HG02840 (cell line): ENCODE data around the gene RGS1.

ENCODE experiments used
- ATAC-seq: cut with Tn5 transposase; IDR thresholded peaks from one replicate; pipeline ENCODE4 v1.9.1; 2021; ENCODE audit warnings: mild to moderate bottlenecking, moderate library complexity, moderate number of reproducible peaks; ENCODE audit not compliant: unreplicated experiment, low FRiP score

The RGS1 gene

DNA sequence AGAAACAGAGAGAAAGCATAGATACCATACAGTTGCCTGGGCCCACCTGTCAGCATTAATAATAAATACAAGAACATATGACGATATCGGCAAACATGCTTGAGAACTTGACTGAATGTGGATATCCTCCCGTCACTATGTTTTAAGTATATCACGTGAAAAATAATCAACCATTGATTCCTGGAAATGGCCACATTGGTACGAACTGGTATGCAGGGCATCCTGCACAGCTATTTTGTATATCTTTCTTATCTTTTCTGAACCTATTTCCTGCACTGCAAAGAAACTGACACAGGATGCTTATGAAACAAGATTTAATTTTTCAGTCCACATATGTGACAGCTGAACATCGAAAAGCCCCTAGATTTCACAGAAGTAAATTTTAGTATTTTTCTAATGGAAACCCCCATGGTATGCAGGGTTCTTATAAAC, 22.8 kb upstream of the RGS1 start:
- no peak for ATAC-seq

GRCh38 chr1:192553741-192554140, 21.8 kb upstream of the RGS1 start:
- no peak for ATAC-seq

- no peak for ATAC-seq
These were observed 20.7 kb upstream of the RGS1 start for GRCh38 chr1:192554904-192555303.

DNA sequence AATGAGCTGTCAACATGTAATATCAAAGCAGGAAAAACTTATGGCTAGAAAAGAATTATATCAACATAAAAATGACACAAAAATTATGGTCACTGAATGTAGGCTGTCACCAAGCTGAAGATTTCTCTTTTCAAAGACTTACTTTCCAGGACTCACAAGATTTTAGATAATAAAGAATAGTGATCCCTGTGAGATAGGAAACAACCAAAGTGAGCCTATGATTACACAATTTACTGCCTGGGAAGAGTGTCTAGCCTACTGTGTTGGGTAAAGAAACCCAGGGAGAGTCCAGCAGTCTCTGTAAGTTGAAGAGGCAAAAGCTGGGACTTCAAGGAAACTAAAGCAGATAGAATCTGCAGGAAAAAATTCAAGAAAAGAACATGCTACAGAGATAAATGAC, 20.2 kb upstream of the RGS1 start:
- no peak for ATAC-seq

GRCh38 chr1:192557841-192558595, 17.6 kb upstream of the RGS1 start:
- ATAC-seq, result no peak

DNA sequence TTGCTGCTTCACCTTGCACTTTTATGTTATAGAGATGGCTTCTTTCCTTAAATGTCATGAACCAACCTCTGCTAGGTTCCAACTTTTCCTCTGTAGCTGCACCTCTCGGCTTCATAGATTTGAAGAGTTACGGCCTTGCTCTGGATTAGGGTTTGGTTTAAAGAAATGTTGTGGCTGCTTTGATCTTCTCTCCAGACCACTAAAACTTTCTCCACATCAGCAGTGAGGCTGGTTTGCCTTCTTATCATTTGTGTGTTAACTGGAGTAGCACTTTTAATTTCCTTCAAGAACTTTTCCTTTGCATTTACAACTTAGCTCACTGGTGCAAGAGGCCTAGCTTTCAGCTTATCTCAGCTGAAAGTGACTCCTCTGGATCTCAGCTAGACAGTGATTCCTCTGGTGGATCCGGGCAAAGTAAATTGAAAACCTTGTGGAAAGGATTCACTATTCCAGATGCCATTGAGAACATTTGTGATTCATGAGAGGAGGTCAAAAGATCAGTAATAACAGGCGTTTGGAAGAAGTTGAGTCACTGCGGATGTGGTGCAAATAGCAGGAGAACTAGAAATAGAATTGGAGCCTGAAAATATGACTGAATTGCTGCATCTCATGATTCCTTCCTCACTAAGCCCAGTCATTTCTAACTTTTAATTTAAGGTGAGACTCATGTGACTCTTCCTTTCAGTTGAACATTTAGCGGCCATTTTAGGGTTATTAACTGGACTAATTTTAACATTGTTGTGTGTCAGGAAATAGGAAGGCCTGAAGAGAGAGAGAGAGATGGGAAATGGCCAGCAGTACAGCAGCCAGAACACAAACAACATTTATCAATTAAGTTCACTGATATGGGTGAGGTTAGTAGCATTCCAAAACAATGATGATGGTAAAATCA, 16.2 kb upstream of the RGS1 start:
- peak; percentile 58 for ATAC-seq

- no peak for ATAC-seq
These were observed 14.3 kb upstream of the RGS1 start for GRCh38 chr1:192561301-192561700.

DNA sequence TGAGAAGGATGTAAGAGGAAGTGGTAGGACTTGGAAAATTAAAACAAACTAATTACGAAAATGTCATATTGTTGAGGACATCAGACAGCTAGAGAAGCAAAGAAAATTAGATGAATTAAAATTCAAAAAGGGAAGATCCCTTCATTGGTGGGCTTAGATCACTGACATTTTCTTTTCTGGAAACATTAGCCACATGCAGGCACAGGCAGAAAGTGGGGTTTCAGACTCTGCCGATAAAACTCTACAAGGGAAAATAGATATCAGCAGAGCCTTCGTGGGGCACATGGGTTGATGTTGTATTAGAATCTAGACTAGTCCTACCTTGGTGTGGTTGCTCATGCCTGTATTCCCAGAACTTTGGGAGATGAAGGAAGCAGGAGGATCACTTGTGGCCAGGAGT, 12.4 kb upstream of the RGS1 start:
- no peak for ATAC-seq

GRCh38 chr1:192564099-192564498, 11.5 kb upstream of the RGS1 start:
- ATAC-seq, result no peak

DNA sequence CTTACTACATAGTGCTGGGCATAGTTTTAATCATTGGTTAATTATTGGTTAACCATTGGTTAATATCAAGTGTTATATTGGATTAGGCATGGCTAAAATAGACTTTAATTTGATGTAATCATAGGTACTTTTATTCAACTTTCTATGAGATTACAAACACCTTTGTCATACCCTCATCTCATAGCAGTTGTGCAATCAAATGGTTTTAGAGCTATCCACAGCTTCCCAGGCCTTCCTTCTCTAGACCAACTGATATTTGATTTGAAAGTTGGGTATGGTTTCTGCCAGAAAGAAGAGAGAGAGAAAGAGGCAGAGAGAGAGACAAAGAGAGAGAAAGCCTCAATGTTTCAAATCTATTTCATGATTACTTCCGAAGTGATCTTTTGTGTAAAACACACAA, 9.6 kb upstream of the RGS1 start:
- no peak for ATAC-seq

GRCh38 chr1:192566657-192567056, 8.9 kb upstream of the RGS1 start:
- ATAC-seq, result no peak

DNA sequence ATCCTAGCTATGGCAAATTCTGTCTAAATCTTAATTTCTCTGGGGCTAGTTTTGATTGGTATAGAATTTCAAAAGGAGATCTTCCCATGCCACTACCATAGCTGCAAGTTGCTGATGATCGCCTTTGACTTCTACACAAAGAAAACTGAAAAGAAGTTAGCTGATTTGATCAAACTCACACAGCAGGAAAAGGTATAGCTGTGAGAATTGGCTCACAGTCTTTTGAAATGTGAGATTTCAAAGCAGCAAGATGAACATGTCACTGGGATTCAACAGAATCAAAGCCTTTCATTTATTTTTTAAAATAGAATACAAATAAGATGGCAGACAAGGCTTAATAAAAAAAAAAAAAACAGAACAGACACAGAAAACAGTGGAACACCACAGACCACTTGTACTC, 7.5 kb upstream of the RGS1 start:
- no peak for ATAC-seq

- no peak for ATAC-seq
These were observed 3.9 kb upstream of the RGS1 start for GRCh38 chr1:192571668-192572067.

DNA sequence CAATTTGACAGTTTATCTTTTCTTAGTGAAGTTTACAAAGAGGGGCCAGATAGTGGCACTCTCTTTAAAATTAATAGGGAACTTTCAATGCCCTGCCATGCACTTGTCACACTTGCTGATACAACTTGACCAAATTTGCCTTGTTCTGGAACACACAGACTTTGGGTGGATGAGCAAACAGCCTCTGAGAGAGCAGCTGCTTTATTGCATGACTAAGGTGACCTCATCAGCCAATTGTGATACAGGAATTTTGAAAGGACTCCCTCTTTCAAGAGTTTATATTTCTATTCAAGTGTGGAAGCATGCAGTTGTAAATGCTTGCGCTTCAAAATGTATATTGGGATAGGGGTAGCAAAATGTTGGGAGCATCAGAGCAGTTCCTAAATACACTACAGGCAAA, 2.1 kb upstream of the RGS1 start:
- ATAC-seq, result no peak

DNA sequence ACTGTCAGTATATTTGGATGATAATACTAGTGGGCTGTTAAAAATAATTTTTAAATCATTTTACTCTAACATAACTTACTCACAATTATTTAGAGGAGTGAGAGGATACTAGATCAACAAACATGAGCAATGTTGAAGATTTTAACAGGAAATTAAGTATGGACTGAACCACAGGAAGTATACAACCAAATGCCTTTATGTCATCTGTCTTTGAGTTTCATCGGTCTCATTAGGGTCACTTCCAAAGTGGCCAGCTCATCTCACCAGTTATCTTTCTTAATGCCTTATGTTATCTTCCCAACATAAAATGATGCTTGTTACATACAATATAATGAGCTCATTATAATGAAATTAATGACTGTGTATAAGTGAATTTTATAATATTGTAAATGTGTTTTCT, 1.5 kb upstream of the RGS1 start:
- ATAC-seq, result no peak

DNA sequence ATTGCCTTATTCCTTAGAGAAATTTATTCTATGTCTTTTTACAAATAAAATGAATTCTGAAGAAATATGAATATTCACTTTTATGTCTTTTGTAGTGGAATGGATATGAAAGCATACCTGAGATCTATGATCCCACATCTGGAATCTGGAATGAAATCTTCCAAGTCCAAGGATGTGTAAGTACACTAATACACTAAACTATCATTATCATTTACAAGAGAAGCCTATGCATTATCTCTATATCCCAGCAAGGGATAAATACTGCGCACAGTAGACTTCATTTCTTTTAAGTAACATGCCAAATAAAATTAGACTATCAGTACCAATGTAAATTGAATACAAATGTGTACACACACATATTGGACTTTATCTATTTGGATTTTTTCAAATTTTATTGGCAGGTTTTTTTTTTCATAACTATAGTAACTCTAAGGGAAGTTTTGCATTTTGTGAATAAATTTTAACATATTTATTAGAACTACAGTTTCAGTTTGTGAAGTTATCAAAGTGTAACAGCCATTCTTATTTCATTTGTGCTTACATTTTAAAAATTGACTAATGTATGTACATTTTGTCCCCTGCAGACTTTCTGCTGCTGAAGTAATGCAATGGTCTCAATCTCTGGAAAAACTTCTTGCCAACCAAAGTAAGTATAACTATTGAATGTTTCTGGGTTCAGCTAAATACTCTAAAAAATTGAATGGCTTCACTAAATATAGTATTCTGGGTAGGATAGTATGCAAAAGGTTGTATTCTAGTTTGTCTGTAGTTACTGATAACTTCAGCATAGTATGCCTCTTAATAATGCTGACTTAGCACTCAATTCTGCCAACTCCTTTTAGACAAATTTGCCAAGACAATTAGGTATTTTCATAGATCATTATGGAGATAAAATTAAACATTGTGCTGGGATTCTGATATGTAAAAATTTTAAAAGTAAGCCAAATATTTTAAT, 894 bp downstream of the RGS1 start:
- no peak for ATAC-seq

DNA sequence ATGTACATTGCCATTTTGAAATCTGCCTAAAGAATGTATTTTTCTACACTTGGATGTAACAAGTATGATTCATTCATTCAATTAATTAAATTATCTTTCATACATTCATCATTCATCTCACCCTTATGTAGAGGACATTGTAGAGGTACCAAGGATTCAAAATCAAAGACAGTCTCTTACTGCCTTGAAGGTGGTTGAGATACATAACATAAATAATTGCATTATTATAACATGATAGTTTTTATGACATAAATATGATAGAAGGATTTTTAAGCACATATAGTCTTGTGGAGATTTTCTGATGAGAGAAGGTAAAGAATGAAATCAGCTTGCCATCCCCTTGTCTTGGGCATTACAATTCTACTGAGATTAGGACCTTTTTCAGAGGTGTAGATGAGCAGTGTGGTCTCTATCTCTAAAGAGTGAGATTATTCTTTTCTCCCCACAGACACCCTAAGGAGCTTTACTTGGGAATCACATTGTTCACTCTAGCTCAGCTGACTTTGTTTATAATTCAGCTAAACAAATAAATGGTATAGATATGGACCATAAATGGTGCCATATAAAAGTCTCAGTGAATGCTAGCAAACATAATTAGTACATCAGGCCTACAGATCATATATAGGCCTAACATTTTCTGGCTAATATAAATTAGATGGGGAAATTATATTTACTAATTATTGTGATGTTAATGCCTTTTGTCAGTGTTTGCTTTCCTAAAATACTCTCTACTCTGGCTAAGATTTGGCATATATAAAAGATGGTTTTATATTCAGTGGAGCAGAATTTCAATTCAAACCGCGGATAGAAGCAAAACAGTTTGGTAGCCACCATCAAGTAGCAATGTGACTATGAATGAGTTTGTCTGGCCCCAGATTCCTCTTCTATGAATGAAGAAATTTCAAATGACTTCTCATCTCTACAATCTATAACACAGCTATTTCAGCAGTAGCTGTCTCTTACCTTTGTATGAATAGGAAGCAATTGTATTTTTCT, 1.9 kb downstream of the RGS1 start:
- ATAC-seq, result no peak

DNA sequence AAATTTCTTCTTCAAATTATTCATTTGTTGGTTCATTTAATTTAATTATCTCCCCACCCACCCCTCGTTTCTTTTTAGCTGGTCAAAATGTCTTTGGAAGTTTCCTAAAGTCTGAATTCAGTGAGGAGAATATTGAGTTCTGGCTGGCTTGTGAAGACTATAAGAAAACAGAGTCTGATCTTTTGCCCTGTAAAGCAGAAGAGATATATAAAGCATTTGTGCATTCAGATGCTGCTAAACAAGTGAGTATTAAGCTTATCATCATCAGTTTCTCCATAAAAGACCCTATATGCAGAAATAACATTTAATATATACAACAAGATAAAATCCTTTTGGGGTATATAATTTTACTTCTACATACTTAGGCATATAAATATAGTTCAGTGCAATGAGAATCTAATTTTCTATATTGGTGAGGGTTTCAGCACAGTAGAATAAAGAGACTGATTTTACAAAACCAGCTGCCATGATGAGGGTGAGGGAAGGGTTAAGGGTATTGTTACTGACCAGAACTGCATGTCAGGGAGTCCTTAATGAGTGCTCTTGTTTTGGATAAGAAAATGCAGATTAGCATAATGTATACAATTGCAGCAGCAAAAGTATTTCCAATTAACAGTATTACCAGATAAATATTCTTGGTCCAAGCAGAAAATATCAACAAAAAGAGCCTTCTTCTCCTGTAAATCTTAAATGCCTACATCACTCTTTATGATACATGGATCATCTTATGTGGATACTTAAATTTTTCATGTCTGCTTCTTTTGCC, 2.8 kb downstream of the RGS1 start:
- no peak for ATAC-seq
